NCI-H748 (cell line): Measurements from ENCODE around the gene OR2T35.

Experiments
- DNase-seq: peaks from one replicate; lab custom pipeline; 2025; ENCODE audit not compliant: unreplicated experiment; lab: John Stamatoyannopoulos, UW

The OR2T35 gene

DNA sequence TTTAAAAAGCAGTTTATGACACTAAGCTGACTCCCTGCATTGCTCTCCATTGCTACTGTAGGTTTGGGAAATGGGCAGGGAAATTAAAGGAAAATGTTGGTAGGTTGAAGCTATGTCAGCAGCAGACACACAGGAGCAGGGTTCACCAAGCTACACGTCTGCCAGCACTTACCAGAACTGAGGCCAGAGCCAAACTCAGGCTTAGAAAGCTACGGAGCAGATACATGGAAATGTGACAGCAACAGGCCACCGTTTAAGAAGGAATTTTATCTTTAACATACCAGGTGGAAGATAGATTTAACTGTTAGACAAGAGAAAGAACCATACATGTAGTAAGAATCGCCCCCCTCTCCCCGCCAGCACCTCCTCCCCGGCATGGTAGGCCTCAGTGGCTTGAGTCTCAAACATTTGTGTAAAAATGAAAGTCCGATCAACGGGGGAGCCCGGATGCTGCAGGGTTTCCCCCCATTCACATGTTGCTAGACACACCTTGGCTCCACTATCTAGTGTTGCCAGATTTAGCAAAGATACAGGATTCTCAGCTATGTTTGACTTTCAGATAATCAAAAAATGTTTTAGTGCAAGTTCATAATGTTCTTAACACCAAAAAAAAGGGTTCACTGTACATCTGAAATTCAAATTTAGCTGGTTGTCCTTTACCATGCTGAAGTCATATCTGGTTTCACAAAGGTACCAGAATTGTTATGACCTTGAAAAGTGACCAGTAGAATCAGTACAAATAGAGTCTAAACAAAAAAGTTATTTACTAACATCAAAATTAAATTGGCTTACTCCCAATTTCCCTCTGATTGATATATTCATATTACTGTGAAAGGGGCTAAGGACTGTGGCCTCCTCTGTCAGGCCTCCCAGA is 16.9 kb downstream of the OR2T35 start:
- no peak for DNase-seq

- DNase-seq, result no peak
Measured at GRCh38 chr1:248625971-248626370, 19.1 kb downstream of the OR2T35 start.

- DNase-seq, result no peak
Measured at GRCh38 chr1:248625166-248625565, 19.9 kb downstream of the OR2T35 start.

DNA sequence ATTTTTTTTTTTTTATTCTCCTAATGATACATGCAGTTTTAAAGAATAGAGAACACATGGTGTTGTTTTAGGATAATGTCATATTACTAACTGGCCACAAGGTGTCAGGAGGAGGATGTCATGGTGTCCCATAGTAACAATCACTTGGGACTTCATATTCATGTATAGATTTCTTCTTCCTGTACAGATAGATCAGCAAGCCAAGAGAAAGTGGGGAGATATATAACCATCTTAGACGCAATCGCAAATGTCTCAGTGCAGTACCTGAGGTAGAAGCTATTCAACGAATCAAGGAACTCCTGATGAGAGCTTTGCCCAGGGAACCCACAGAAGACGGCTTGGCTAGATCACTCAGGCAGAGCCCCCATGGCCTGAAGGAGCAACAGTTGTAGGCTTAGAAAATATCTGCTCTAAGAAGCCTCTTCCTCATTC is 22.5 kb downstream of the OR2T35 start:
- peak; percentile 49 for DNase-seq

- no peak for DNase-seq
Measured at GRCh38 chr1:248621770-248622169, 23.3 kb downstream of the OR2T35 start.

DNA sequence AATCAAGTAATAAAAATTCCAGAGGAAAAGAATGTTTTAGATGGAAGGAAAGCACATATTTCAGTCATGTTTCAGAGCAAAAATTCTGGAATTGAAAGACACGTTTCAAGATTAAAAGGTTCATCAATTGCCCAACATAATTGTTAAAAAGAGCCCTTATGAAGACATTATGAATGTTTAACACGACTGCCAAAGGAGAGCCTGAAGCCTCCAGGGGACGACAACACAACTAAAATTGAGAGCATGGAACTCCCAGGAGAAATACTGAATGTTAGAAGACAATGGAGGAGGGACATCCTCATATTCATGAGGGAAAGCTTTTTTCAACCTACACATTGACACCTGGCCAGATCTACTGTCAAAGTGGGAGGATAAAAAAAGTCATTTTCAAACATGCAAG is 26.2 kb downstream of the OR2T35 start:
- DNase-seq, result no peak

DNA sequence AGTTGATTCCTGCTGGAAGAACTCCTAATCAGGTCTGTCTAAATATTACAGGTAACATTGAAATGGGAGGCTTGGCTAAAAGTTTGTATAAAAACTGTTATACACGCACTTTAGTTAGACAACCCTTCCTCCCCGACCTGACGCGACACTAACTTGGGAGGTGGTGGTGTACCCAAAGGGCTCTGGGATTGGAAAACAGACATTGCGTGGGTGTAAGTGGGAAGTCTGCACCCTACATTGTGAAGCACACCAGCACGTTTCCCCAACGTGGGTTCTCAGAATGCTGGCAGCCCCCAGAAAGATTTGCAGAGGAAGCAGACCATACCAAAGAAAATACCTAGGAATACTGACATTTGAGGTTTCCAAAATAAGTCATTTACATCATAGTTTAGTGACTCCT is 27.0 kb downstream of the OR2T35 start:
- DNase-seq, result no peak

DNA sequence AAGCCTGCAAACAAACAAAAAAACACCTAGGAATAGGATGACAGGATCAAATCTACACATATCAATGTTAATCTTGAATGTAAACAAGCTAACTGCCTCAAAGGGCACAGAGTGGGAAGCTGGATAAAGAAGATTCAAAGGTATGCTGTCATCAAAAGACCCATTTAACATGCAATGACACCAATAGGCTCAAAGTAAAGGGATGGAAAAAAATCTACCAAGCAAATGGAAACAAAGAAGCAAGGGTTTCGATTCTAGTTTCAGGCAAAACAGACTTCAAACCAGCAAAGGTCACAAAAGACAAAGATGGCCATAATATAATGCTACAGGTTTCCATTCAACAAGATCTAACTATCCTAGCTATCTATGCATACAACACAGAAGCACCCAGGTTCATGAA is 31.3 kb downstream of the OR2T35 start:
- DNase-seq, result no peak

- DNase-seq, result no peak
Measured at GRCh38 chr1:248611883-248612414, 33.1 kb downstream of the OR2T35 start.

- DNase-seq, result no peak
Measured at GRCh38 chr1:248610301-248610700, 34.8 kb downstream of the OR2T35 start.

DNA sequence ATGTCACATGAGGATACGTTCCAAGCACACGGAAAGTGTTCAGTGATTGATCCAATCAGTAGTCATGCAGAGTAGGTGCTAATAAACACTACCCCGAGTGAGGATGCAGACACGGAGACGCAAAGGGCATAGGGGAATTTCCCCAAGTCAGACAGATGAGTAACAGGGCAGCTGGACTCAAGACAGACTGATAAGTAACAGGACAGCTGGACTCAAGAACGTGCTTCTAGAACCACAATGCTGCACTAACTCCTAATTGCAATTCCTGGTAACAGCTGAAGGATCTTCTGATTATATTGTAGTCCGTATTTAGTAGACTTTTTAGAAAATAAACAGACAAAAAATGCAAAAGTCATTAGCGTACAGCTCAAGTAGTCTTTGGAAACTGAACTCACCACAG is 45.7 kb downstream of the OR2T35 start:
- DNase-seq, result no peak

DNA sequence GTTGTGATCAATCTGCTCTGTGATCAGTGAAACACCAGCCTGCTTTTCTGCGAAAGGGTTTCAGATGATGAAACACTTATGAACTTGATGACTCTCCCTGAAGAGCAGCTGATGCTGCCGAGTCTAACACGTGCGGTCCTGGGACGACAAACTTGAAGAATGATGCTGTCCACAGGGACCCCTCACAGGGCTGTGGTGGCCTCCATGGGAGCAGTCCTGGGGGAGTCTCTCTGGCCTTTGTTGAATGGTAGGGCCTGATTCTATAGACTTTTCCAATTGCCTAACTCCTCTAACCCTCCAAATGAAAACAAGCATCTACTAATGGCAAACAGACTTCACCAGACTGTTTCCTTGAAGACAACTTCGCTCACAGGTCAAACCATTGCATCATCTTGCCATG is 47.5 kb downstream of the OR2T35 start, which contains the start of gene OR2T10:
TSS of gene OR2T10 (minus strand) at position 112 of the 400 bp plus-strand sequence. CDS start 3,932 bp downstream, outside the sequence.
- no peak for DNase-seq

- DNase-seq, result no peak
Measured at GRCh38 chr1:248596615-248597014, 48.5 kb downstream of the OR2T35 start.

DNA sequence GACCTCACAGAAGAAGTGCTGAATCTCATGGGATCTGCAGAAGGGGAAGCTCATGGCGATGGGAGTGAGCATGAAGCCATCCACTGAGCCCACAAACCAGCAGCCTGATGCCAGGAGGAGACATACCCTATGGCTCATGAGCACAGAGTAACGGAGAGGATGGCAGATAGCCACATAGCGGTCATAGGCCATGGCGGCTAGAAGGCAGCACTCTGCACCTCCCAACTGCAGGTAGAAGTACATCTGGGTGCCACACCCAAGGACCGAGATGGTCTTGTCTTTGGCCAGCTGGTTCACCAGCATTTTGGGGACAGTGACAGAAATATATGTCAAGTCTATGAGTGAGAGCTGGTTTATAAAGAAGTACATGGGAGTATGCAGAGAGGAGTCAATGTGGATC is 51.9 kb downstream of the OR2T35 start:
- no peak for DNase-seq

- no peak for DNase-seq
Measured at GRCh38 chr1:248592655-248593054, 52.4 kb downstream of the OR2T35 start.

GRCh38 chr1:248590055-248590454 is 55.0 kb downstream of the OR2T35 start:
- no peak for DNase-seq

- DNase-seq, result no peak
Measured at GRCh38 chr1:248589334-248589733, 55.7 kb downstream of the OR2T35 start.
